Measurements from ENCODE around the gene PIM2.

DNA sequence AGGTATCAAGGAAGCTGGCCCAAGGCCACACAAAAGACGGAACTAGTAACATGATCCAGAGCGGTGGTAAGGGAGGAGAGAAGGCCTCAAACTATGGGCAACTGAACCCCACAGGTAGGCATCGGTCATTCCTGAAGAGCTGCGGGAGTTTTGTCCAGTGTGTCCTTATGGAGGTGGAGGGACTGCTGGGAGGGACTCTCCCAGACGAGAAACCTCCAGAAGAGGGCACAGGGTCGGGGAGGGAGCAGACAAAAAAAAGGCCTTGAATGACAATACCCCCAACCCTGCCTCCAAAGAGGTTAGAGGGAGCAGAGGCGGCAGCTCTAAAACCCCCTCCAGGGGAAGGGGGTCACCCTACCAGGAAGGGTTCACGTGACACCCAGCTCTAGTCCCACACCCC lies 14.6 kb downstream of the PIM2 start:
- TF ChIP-seq, protein P1, sequence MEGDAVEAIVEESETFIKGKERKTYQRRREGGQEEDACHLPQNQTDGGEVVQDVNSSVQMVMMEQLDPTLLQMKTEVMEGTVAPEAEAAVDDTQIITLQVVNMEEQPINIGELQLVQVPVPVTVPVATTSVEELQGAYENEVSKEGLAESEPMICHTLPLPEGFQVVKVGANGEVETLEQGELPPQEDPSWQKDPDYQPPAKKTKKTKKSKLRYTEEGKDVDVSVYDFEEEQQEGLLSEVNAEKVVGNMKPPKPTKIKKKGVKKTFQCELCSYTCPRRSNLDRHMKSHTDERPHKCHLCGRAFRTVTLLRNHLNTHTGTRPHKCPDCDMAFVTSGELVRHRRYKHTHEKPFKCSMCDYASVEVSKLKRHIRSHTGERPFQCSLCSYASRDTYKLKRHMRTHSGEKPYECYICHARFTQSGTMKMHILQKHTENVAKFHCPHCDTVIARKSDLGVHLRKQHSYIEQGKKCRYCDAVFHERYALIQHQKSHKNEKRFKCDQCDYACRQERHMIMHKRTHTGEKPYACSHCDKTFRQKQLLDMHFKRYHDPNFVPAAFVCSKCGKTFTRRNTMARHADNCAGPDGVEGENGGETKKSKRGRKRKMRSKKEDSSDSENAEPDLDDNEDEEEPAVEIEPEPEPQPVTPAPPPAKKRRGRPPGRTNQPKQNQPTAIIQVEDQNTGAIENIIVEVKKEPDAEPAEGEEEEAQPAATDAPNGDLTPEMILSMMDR (IDR thresholded peaks at IDR 0.05; ENCODE audit: low read depth, low read length, poor library complexity, severe bottlenecking), result no peak
- no peak for TF ChIP-seq EZH2phosphoT487 (IDR thresholded peaks at IDR 0.05; ENCODE audit: borderline replicate concordance, low read length)

All from DOHH2 (cell line).